ENCODE results near the gene MYO1D. TPM values are rescaled to one million over a fixed set of nuclear protein-coding genes. Genes with fewer than 3 reads are reported as not detected.

Gene MYO1D
- total and polyA plus RNA-seq, 8 donors = 11.6 to 727 (median 73.4) TPM

- intact Hi-C loops (cut with DNase I; ENCODE audit: low total_unique reads) = no loop called here
- DNase-seq = no peak
These were observed 192.6 kb downstream of the MYO1D start for GRCh38 chr17:32684087-32684958.

DNA sequence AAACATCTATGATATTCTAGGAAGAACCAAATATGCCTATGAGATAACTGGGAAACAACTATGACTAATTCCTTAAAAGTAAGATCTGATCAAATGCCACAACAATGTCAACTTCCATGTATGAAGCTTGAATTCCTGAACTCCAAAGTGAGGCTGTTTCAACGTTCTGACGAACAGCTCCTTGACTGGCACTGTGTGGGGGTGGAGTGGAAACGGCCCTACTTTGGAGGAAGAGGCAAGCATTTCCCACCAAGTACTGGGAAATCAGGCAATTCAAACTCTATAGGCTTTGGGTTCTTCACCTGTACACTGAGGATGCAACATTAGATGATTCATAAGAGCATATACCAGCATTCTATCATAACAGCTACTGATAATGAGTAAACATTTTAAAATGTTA is 203.0 kb downstream of the MYO1D start:
- DNase-seq = no peak
- 75 to 87% (median 81%) methylated on average over 3 of the region's 3 CpGs for WGBS, 5 donors
- TF ChIP-seq POLR2A (IDR thresholded peaks at IDR 0.05) = no peak
- TF ChIP-seq POLR2AphosphoS5 (IDR thresholded peaks at IDR 0.05) = no peak
- no peak for TF ChIP-seq CTCF (IDR thresholded peaks at IDR 0.05)
- TF ChIP-seq EP300 (IDR thresholded peaks at IDR 0.05) = no peak
- Histone ChIP-seq H3K9me3 (no peaks in the 10 kb centered on the region), H3K4me3 (no peak overlapping the region), H3K4me1 (peaks cover 0 to 12% (median 5%) of the 10 kb centered on the region in 4 donors), H3K27ac (no peak overlapping the region), H3K36me3 (peaks cover 0 to 6% (median 2%) of the 10 kb centered on the region in 4 donors), H3K27me3 (no peaks in the 10 kb centered on the region)
- intact Hi-C loops (cut with DNase I; ENCODE audit: low total_unique reads) = no loop called here

More at GRCh38 chr17:32684087-32684958, 192.6 kb downstream of the MYO1D start:
- Histone ChIP-seq H3K9me3 (no peaks in the 10 kb centered on the region), H3K4me3 (peak overlapping the region in 2 of 4 donors; percentile 7 to 13), H3K27ac (no peak overlapping the region), H3K27me3 (no peaks in the 10 kb centered on the region), H3K4me1 (no peaks in the 10 kb centered on the region), H3K36me3 (no peaks in the 10 kb centered on the region)
- TF ChIP-seq CTCF (IDR thresholded peaks at IDR 0.05) = no peak
- TF ChIP-seq EP300 (IDR thresholded peaks at IDR 0.05) = no peak
- no peak for TF ChIP-seq POLR2A (IDR thresholded peaks at IDR 0.05)
- TF ChIP-seq POLR2AphosphoS5 (IDR thresholded peaks at IDR 0.05) = no peak
- 63 to 86% (median 79%) methylated on average over 9 to 16 of the region's 16 CpGs for WGBS, 5 donors

- TF ChIP-seq POLR2AphosphoS5 (IDR thresholded peaks at IDR 0.05) (no peak), CTCF (IDR thresholded peaks at IDR 0.05) (no peak), EP300 (IDR thresholded peaks at IDR 0.05) (no peak), POLR2A (IDR thresholded peaks at IDR 0.05) (no peak)
- H3K36me3 ChIP-seq = peaks cover 0 to 6% (median 2%) of the 10 kb centered on the region in 4 donors
- H3K4me3 ChIP-seq = no peak overlapping the region
- H3K27me3 ChIP-seq = no peaks in the 10 kb centered on the region
- H3K4me1 ChIP-seq = peaks cover 0 to 12% (median 5%) of the 10 kb centered on the region in 4 donors
- H3K9me3 ChIP-seq = no peaks in the 10 kb centered on the region
- no peak for DNase-seq
- intact Hi-C loops (cut with DNase I; ENCODE audit: low total_unique reads) = no loop called here
- H3K27ac ChIP-seq = no peak overlapping the region
- WGBS, 5 donors = 38 to 64% (median 55%) methylated on average over 1 of the region's 1 CpG
These were observed 204.2 kb downstream of the MYO1D start for GRCh38 chr17:32672711-32673110.

DNA sequence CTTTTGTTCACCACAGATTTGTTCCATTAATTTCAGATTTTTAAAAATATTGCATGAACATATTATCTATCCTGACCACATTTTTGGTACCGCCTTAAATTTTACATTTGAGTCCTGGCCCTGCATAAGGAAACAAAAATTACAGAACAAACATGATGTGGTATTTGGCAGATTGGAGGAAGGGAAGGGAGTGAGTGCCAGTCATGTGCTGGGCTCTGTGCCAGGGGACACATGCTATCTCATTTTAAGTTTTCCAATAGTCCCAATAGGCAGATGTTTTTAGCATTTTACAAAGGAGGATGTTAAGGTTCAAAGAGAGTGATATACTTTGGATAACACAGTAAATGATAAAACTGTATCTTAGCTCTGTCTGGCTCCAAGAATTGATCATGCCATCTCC is 205.0 kb downstream of the MYO1D start:
- Histone ChIP-seq H3K9me3 (no peaks in the 10 kb centered on the region), H3K36me3 (peaks cover 0 to 6% (median 2%) of the 10 kb centered on the region in 4 donors), H3K4me3 (no peak overlapping the region), H3K27me3 (no peaks in the 10 kb centered on the region), H3K27ac (no peak overlapping the region), H3K4me1 (peaks cover 0 to 12% (median 5%) of the 10 kb centered on the region in 4 donors)
- WGBS, 5 donors = 24 to 69% (median 46%) methylated on average over 1 of the region's 1 CpG
- intact Hi-C loops (cut with DNase I; ENCODE audit: low total_unique reads) = no loop called here
- peak in 1 of 3 donors; percentile 37 for TF ChIP-seq POLR2AphosphoS5 (IDR thresholded peaks at IDR 0.05)
- no peak for TF ChIP-seq POLR2A (IDR thresholded peaks at IDR 0.05)
- DNase-seq = peak; percentile 17 to 60
